HepG2 (cell line): Measurements from ENCODE around the gene TXNL4A. TPM values are rescaled to one million over a fixed set of nuclear protein-coding genes. Genes with fewer than 3 reads are reported as not detected.

Source experiments
- ATF6 ChIP-seq: sonication (generic); formaldehyde crosslinking; conservative IDR thresholded peaks from 2 replicates; pipeline ENCODE4 v1.4.0; 2020; ENCODE audit warnings: missing genetic modification reagents
- ATF7-NPFF ChIP-seq: sonication (generic); formaldehyde crosslinking; IDR thresholded peaks from 2 replicates; pipeline ENCODE4 v1.8.1; 2023; ENCODE audit warnings: mild to moderate bottlenecking, low read depth, missing genetic modification reagents, moderate library complexity
- CHD4 ChIP-seq: fragments of 200-600 bp; sonication (generic); IDR thresholded peaks from 2 replicates; pipeline ENCODE4 v1.7.0; 2017; ENCODE audit warnings: mild to moderate bottlenecking, low read length, borderline replicate concordance
- ELF1 ChIP-seq: sonication (generic); formaldehyde crosslinking; IDR thresholded peaks from 2 replicates; pipeline ENCODE4 v1.4.0; 2020; ENCODE audit warnings: missing genetic modification reagents
- FOXC1 ChIP-seq: sonication (generic); formaldehyde crosslinking; IDR thresholded peaks from 2 replicates; pipeline ENCODE4 v1.8.0; 2022; ENCODE audit warnings: mild to moderate bottlenecking, missing genetic modification reagents, borderline replicate concordance
- MAFF ChIP-seq: IDR thresholded peaks from 2 replicates; pipeline ENCODE4 v1.6.1; 2011; ENCODE audit warnings: low read depth, low read length, improper control_type of control experiment
- MIER3 ChIP-seq: IDR thresholded peaks from 2 replicates; pipeline ENCODE4 v1.6.1; 2016; ENCODE audit warnings: missing compliant biosample characterization, borderline replicate concordance
- NBN ChIP-seq: fragments of 450-650 bp; conservative IDR thresholded peaks from 2 replicates; pipeline ENCODE4 v1.6.1; 2017
- NCOR1 ChIP-seq: fragments of 200-600 bp; sonication (generic); IDR thresholded peaks from 2 replicates; pipeline ENCODE4 v1.7.0; 2017; ENCODE audit warnings: antibody characterized with exemption, low read length, borderline replicate concordance
- NR2C2 ChIP-seq: sonication (generic); formaldehyde crosslinking; IDR thresholded peaks from 2 replicates; pipeline ENCODE4 v1.4.0; 2020; ENCODE audit warnings: missing genetic modification reagents, mild to moderate bottlenecking, moderate library complexity, borderline replicate concordance
- SOX5 ChIP-seq: IDR thresholded peaks from 2 replicates; pipeline ENCODE4 v1.6.1; 2016; ENCODE audit warnings: borderline replicate concordance
- SRSF1 ChIP-seq: fragments of 200-400 bp; formaldehyde crosslinking; optimal IDR thresholded peaks from 2 replicates; pipeline ENCODE3; 2017; ENCODE audit warnings: mild to moderate bottlenecking, low read depth, low read length, moderate library complexity
- ZBTB14 ChIP-seq: sonication (generic); formaldehyde crosslinking; IDR thresholded peaks from 2 replicates; pipeline ENCODE4 v1.4.0; 2020; ENCODE audit warnings: missing genetic modification reagents
- ZBTB7A ChIP-seq: sonication (generic); formaldehyde crosslinking; IDR thresholded peaks from 2 replicates; pipeline ENCODE4 v1.8.0; 2022; ENCODE audit warnings: mild to moderate bottlenecking, missing genetic modification reagents
- ZNF235 ChIP-seq: sonication (generic); formaldehyde crosslinking; IDR thresholded peaks from 2 replicates; pipeline ENCODE4 v1.8.1; 2023; ENCODE audit warnings: mild to moderate bottlenecking, missing genetic modification reagents, borderline replicate concordance
- ZNF383 ChIP-seq: sonication (generic); formaldehyde crosslinking; IDR thresholded peaks from 2 replicates; pipeline ENCODE4 v1.4.0; 2020; ENCODE audit warnings: missing genetic modification reagents, mild to moderate bottlenecking, borderline replicate concordance
- ZNF598 ChIP-seq: sonication (generic); formaldehyde crosslinking; IDR thresholded peaks from 2 replicates; pipeline ENCODE4 v1.5.1; 2020; ENCODE audit warnings: mild to moderate bottlenecking, missing genetic modification reagents, borderline replicate concordance
- ZNF710 ChIP-seq: sonication (generic); formaldehyde crosslinking; IDR thresholded peaks from 2 replicates; pipeline ENCODE4 v1.5.0; 2020; ENCODE audit warnings: mild to moderate bottlenecking, missing genetic modification reagents, borderline replicate concordance
- ZSCAN9 ChIP-seq: IDR thresholded peaks from 2 replicates; pipeline ENCODE4 v1.6.1; 2016; ENCODE audit warnings: borderline replicate concordance
- polyA plus RNA-seq, 8 experiments: library from polyadenylated mRNA; depleted of rRNA in 3 of 8; stranded (reverse) in 7 of 8; unstranded in 1 of 8; fragments of >200 nt; fragmentation: Illumina TruSeq in 4 of 8; extraction: Trizol in 4 of 8; gene quantifications; 2 replicates each; pipeline versions ENCODE4 v1.2.1 to v1.2.3, GENCODE V29; 2011 to 2016; ENCODE audit warnings: low read depth in 4 of 8, missing spikeins in 1 of 8, mixed read lengths in 1 of 8; ENCODE audit not compliant: insufficient read depth in 1 of 8
- total RNA-seq, 5 experiments: library from RNA; depleted of rRNA; stranded (reverse); fragments of >200 nt; fragmentation: Illumina TruSeq; extraction: Trizol; gene quantifications; 2 replicates each; pipeline ENCODE4 v1.2.3, GENCODE V29; 2016; ENCODE audit warnings: low read depth in 1 of 5
- TF ChIP-seq, protein P1 (sequence below): sonication (generic); formaldehyde crosslinking; conservative IDR thresholded peaks from 2 replicates; pipeline ENCODE4 v1.4.0; 2020; ENCODE audit warnings: missing genetic modification reagents
- TF ChIP-seq, protein P2 (sequence below): IDR thresholded peaks from 2 replicates; pipeline ENCODE4 v1.6.1; 2012; ENCODE audit warnings: low read depth, low read length, improper control_type of control experiment

Gene TXNL4A
- total and polyA plus RNA-seq, 2 of the 13 experiments (the other 11 are each of a cell fraction or from before 2014, with no cell fraction given): 172 to 202 TPM

DNA sequence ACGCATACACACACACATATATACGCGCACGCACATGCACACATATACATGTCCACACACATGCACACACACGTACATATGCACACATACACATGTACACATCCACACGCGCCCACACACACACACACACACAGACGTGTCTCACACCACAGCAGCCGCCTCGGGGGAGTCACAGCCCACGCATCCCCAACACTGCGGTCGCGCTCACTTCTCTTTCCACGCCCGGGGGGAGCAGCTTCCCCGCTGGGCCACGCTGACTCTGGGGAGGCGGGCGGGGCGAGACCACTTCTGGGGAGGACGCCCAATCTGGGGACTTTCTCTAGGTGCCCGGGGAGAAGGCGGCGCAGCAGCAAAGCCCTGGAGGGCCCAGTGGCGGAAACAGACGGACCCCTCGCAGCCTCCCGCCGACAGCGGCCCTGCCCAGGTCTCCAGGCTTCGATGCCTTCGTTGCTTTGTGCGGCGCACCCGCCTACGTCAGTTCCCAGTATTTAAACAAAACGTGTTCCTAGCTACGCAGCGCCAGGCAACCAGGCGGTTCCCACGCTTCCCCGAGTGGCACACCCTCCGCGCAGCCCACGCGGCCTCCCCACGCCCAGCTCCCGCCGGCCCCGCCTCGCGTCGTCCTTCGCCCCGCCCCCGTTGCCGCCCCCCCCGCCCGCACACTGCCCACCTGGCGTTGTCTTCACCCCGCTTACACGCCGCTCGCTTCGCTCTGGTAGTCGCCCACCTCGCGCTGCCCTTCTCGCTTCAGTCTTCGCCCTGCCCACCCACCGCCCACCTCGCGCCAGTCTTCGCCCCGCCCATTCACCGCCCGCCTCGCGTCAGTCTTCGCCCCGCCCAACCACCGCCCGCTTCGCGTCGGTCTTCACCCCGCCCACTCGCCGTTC lies 45.1 kb upstream of the TXNL4A start (continued):
- TF ChIP-seq ZBTB14 (CRISPR knock-in tag): no peak
- TF ChIP-seq ELF1 (CRISPR knock-in tag): no peak
- no peak for TF ChIP-seq ZNF710
- peak; percentile 39; the same call in 1 of the 2 replicates for TF ChIP-seq ZNF598 (CRISPR knock-in tag)
- TF ChIP-seq ZNF235 (CRISPR knock-in tag): no peak
- no peak for TF ChIP-seq MIER3 (CRISPR knock-in tag)
- TF ChIP-seq ZNF383 (CRISPR knock-in tag): no peak
- TF ChIP-seq CHD4: no peak
- TF ChIP-seq, protein P1, sequence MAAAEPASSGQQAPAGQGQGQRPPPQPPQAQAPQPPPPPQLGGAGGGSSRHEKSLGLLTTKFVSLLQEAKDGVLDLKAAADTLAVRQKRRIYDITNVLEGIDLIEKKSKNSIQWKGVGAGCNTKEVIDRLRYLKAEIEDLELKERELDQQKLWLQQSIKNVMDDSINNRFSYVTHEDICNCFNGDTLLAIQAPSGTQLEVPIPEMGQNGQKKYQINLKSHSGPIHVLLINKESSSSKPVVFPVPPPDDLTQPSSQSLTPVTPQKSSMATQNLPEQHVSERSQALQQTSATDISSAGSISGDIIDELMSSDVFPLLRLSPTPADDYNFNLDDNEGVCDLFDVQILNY (CRISPR knock-in tag): no peak
- TF ChIP-seq ATF6 (CRISPR knock-in tag): no peak
- no peak for TF ChIP-seq NCOR1
- TF ChIP-seq ZBTB7A (CRISPR knock-in tag): no peak
- TF ChIP-seq NR2C2: no peak
- TF ChIP-seq SOX5 (CRISPR knock-in tag): no peak
- TF ChIP-seq MAFF: no peak
- TF ChIP-seq, protein P2, sequence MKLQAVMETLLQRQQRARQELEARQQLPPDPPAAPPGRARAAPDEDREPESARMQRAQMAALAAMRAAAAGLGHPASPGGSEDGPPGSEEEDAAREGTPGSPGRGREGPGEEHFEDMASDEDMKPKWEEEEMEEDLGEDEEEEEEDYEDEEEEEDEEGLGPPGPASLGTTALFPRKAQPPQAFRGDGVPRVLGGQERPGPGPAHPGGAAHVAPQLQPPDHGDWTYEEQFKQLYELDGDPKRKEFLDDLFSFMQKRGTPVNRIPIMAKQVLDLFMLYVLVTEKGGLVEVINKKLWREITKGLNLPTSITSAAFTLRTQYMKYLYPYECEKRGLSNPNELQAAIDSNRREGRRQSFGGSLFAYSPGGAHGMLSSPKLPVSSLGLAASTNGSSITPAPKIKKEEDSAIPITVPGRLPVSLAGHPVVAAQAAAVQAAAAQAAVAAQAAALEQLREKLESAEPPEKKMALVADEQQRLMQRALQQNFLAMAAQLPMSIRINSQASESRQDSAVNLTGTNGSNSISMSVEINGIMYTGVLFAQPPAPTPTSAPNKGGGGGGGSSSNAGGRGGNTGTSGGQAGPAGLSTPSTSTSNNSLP: no peak
- TF ChIP-seq NBN: no peak
- TF ChIP-seq ATF7-NPFF: 0 out of 2 replicates have a peak, but pooled peaks have one; percentile 32
- TF ChIP-seq FOXC1: no peak
- TF ChIP-seq SRSF1: no peak
- TF ChIP-seq ZSCAN9 (CRISPR knock-in tag): no peak
